Liver (tissue), 9 donors: ENCODE data around the gene MYOF. TPM values are rescaled to one million over a fixed set of nuclear protein-coding genes. Genes with fewer than 3 reads are reported as not detected.

ENCODE experiments used
- DNase-seq: peaks from one replicate; pipeline ENCODE4 v3.0.0-alpha.2; 2017; ENCODE audit warnings: low spot score
- H3K27ac ChIP-seq, 2 donors: one replicate each; pipeline ENCODE4 v1.7.0; 2013; ENCODE audit warnings: inconsistent platforms in 2 of 2, low read length in 2 of 2, control low read depth in 1 of 2, low read depth in 1 of 2, mild to moderate bottlenecking in 1 of 2
- H3K27me3 ChIP-seq, 4 donors: one replicate each; pipeline versions ENCODE4 v1.6.1 to v1.7.0; 2013; ENCODE audit warnings: low read length in 3 of 4, inconsistent platforms in 1 of 4, mild to moderate bottlenecking in 1 of 4, moderate library complexity in 1 of 4; ENCODE audit not compliant: control insufficient read depth in 4 of 4, insufficient read depth in 4 of 4
- H3K36me3 ChIP-seq, 4 donors: one replicate each; pipeline versions ENCODE4 v1.6.1 to v1.7.0; 2013; ENCODE audit warnings: low read length in 3 of 4, mild to moderate bottlenecking in 3 of 4, low read depth in 1 of 4, moderate library complexity in 1 of 4; ENCODE audit not compliant: control insufficient read depth in 4 of 4, insufficient read depth in 3 of 4
- H3K4me1 ChIP-seq, 4 donors: one replicate each; pipeline versions ENCODE4 v1.6.1 to v1.7.0; 2013; ENCODE audit warnings: low read length in 3 of 4, mild to moderate bottlenecking in 3 of 4, moderate library complexity in 1 of 4; ENCODE audit not compliant: control insufficient read depth in 4 of 4, insufficient read depth in 4 of 4
- H3K4me3 ChIP-seq, 3 donors: one replicate each; pipeline versions ENCODE4 v1.6.1 to v1.7.0; 2013; ENCODE audit warnings: low read length in 3 of 3, control low read depth in 1 of 3, low read depth in 1 of 3, mild to moderate bottlenecking in 1 of 3
- H3K9ac ChIP-seq, 2 donors: one replicate each; pipeline ENCODE4 v1.7.0; 2013; ENCODE audit warnings: low read length in 2 of 2, mild to moderate bottlenecking in 2 of 2, moderate library complexity in 2 of 2, control low read depth in 1 of 2, low read depth in 1 of 2
- H3K9me3 ChIP-seq, 4 donors: one replicate each; pipeline versions ENCODE4 v1.6.1 to v1.7.0; 2013; ENCODE audit warnings: low read length in 3 of 4; ENCODE audit not compliant: control insufficient read depth in 4 of 4
- EGR1 ChIP-seq, 2 donors: IDR thresholded peaks; 2 replicates each; pipeline ENCODE4 v1.6.1; 2016 to 2018; ENCODE audit warnings: antibody characterized with exemption in 2 of 2, low read depth in 2 of 2
- FOXA1 ChIP-seq: IDR thresholded peaks from 2 replicates; pipeline ENCODE4 v1.6.1; 2016; ENCODE audit warnings: antibody characterized with exemption
- FOXA2 ChIP-seq: IDR thresholded peaks from 2 replicates; pipeline ENCODE4 v1.6.1; 2016; ENCODE audit warnings: antibody characterized with exemption
- GABPA ChIP-seq, 2 donors: IDR thresholded peaks in 1 of 2; conservative IDR thresholded peaks in 1 of 2; 2 replicates each; pipeline ENCODE4 v1.6.1; 2016; ENCODE audit warnings: antibody characterized with exemption in 2 of 2, mild to moderate bottlenecking in 1 of 2, moderate library complexity in 1 of 2
- HNF4A ChIP-seq, 2 donors: conservative IDR thresholded peaks; 2 replicates each; pipeline ENCODE4 v1.6.1; 2016; ENCODE audit warnings: antibody characterized with exemption in 2 of 2, mild to moderate bottlenecking in 2 of 2
- JUND ChIP-seq, 2 donors: IDR thresholded peaks; 2 replicates each; pipeline ENCODE4 v1.6.1; 2016; ENCODE audit warnings: antibody characterized with exemption in 2 of 2
- NR2F2 ChIP-seq: IDR thresholded peaks from 2 replicates; pipeline ENCODE4 v1.6.1; 2016; ENCODE audit warnings: antibody characterized with exemption
- RAD21 ChIP-seq, 2 donors: IDR thresholded peaks; 2 replicates each; pipeline ENCODE4 v1.6.1; 2016; ENCODE audit warnings: antibody characterized with exemption in 2 of 2, mild to moderate bottlenecking in 2 of 2
- RXRA ChIP-seq, 2 donors: IDR thresholded peaks; 2 replicates each; pipeline ENCODE4 v1.6.1; 2017 to 2018; ENCODE audit warnings: antibody characterized with exemption in 2 of 2, mild to moderate bottlenecking in 1 of 2
- SP1 ChIP-seq: IDR thresholded peaks from 2 replicates; pipeline ENCODE4 v1.6.1; 2018; ENCODE audit warnings: antibody characterized with exemption, mild to moderate bottlenecking
- TAF1 ChIP-seq: conservative IDR thresholded peaks from 2 replicates; pipeline ENCODE4 v1.6.1; 2016; ENCODE audit warnings: antibody characterized with exemption, mild to moderate bottlenecking
- YY1 ChIP-seq: IDR thresholded peaks from 2 replicates; pipeline ENCODE4 v1.6.1; 2016; ENCODE audit warnings: antibody characterized with exemption, mild to moderate bottlenecking
- WGBS: extraction: QIAGEN DNeasy Blood & Tissue Kit; methylation state at CpG from one replicate; pipeline ENCODE4 v1.1.7; 2013; 5-methylcytosine and 5-hydroxymethylcytosine counted together
- polyA plus RNA-seq, 2 donors: library from polyadenylated mRNA; stranded (reverse) in 1 of 2; unstranded in 1 of 2; fragments of 200-250 nt in 1 of 2; fragments of >200 nt in 1 of 2; fragmentation: Nextera tagmentation in 1 of 2; extraction: Ambion mirVana in 1 of 2; gene quantifications; one replicate each; pipeline versions ENCODE4 v1.2.1 to v1.2.3, GENCODE V29; 2013 to 2015
- total RNA-seq, 2 donors: library from RNA; depleted of rRNA; stranded (reverse); fragments of >200 nt; gene quantifications; one replicate each; pipeline ENCODE4 v1.2.3, GENCODE V29; 2014
- TF ChIP-seq, protein P1 (sequence below): IDR thresholded peaks from 2 replicates; pipeline ENCODE4 v1.6.1; 2016; ENCODE audit warnings: antibody characterized with exemption
- TF ChIP-seq, protein P2 (sequence below): IDR thresholded peaks from 2 replicates; pipeline ENCODE4 v1.6.1; 2016; ENCODE audit warnings: antibody characterized with exemption, mild to moderate bottlenecking
- TF ChIP-seq, protein P3 (sequence below): fragments of 150-350 bp; IDR thresholded peaks from 2 replicates; pipeline ENCODE4 v1.5.1; 2017; ENCODE audit warnings: improper control_type of control experiment, low read depth, low read length; ENCODE audit not compliant: missing input control
- TF ChIP-seq, protein P4 (sequence below): IDR thresholded peaks from 2 replicates; pipeline ENCODE4 v1.6.1; 2016; ENCODE audit warnings: antibody characterized with exemption
- TF ChIP-seq, protein P5 (sequence below): IDR thresholded peaks from 2 replicates; pipeline ENCODE4 v1.6.1; 2016; ENCODE audit warnings: antibody characterized with exemption
- donor health status: healthy.
- donor health status: healthy.
- donor health status: healthy.
- donor health status: healthy.
- donor health status: healthy.

MYOF gene
- total and polyA plus RNA-seq, 4 donors: 0.89 to 5.7 (median 3.2) TPM

DNA sequence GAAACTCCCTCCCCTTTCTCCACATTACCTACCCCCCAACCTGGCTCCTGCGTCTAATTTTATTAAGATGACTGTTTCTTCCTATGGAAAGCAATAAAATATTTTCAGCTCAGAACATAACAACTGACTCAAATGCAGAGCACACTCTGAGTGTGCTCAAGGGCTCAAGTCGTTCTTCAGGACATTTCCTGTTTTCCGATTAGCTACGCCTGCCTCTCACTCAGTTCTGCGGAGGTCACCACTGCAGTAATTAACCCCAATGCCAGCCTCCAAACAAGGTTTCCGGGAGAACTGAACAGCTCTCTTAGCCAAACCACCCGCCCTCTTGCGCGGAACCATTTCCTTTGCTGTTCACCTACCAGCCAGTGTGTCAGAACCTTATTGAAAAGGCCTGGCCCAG lies 19.3 kb downstream of the MYOF start:
- Histone ChIP-seq H3K4me3 (no peak overlapping the region), H3K9ac (no peak overlapping the region), H3K27me3 (no peaks in the 10 kb centered on the region), H3K27ac (no peak overlapping the region), H3K36me3 (no peaks in the 10 kb centered on the region), H3K9me3 (no peaks in the 10 kb centered on the region), H3K4me1 (peaks cover 0 to 10% (median 4%) of the 10 kb centered on the region in 4 donors)
- TF ChIP-seq FOXA1: no peak
- TF ChIP-seq NR2F2: peak; percentile 66
- WGBS: 61% methylated on average over 9 of the region's 9 CpGs
- no peak for DNase-seq

DNA sequence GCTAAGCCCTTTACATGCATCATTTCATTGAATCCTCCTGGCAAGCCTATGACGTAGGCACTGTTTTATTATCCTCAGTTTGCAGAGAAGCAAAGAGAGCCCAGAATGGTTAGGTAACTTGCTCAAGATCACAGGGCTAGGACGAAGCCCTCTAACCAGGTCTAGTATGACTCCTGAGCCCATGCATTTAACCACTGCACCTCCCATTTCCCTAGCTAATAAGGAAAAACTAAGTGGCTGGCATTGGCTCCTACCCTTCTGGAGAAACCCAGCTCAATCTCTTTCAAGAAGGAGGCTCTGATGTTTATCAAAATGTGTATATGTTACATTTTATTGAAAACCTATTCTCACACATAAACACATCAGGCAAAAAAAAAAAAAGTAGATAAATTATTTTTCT lies 19.8 kb downstream of the MYOF start:
- WGBS: 47% methylated on average over 2 of the region's 2 CpGs
- TF ChIP-seq, protein P1, sequence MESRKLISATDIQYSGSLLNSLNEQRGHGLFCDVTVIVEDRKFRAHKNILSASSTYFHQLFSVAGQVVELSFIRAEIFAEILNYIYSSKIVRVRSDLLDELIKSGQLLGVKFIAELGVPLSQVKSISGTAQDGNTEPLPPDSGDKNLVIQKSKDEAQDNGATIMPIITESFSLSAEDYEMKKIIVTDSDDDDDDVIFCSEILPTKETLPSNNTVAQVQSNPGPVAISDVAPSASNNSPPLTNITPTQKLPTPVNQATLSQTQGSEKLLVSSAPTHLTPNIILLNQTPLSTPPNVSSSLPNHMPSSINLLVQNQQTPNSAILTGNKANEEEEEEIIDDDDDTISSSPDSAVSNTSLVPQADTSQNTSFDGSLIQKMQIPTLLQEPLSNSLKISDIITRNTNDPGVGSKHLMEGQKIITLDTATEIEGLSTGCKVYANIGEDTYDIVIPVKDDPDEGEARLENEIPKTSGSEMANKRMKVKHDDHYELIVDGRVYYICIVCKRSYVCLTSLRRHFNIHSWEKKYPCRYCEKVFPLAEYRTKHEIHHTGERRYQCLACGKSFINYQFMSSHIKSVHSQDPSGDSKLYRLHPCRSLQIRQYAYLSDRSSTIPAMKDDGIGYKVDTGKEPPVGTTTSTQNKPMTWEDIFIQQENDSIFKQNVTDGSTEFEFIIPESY: no peak
- TF ChIP-seq EGR1 (IDR thresholded peaks at IDR 0.05; ENCODE audit: low read depth in 2 of 2) (no peak), RAD21 (IDR thresholded peaks at IDR 0.05) (no peak), YY1 (no peak), GABPA (IDR thresholded peaks at IDR 0.05 in 1 of 2, conservative IDR thresholded peaks at IDR 0.05 in 1 of 2) (no peak), FOXA2 (no peak), NR2F2 (no peak), HNF4A (conservative IDR thresholded peaks at IDR 0.05) (no peak), SP1 (no peak), RXRA (IDR thresholded peaks at IDR 0.05) (no peak), TAF1 (no peak), FOXA1 (no peak), JUND (IDR thresholded peaks at IDR 0.05) (no peak)
- TF ChIP-seq, protein P2, sequence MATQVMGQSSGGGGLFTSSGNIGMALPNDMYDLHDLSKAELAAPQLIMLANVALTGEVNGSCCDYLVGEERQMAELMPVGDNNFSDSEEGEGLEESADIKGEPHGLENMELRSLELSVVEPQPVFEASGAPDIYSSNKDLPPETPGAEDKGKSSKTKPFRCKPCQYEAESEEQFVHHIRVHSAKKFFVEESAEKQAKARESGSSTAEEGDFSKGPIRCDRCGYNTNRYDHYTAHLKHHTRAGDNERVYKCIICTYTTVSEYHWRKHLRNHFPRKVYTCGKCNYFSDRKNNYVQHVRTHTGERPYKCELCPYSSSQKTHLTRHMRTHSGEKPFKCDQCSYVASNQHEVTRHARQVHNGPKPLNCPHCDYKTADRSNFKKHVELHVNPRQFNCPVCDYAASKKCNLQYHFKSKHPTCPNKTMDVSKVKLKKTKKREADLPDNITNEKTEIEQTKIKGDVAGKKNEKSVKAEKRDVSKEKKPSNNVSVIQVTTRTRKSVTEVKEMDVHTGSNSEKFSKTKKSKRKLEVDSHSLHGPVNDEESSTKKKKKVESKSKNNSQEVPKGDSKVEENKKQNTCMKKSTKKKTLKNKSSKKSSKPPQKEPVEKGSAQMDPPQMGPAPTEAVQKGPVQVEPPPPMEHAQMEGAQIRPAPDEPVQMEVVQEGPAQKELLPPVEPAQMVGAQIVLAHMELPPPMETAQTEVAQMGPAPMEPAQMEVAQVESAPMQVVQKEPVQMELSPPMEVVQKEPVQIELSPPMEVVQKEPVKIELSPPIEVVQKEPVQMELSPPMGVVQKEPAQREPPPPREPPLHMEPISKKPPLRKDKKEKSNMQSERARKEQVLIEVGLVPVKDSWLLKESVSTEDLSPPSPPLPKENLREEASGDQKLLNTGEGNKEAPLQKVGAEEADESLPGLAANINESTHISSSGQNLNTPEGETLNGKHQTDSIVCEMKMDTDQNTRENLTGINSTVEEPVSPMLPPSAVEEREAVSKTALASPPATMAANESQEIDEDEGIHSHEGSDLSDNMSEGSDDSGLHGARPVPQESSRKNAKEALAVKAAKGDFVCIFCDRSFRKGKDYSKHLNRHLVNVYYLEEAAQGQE: no peak
- TF ChIP-seq, protein P3, sequence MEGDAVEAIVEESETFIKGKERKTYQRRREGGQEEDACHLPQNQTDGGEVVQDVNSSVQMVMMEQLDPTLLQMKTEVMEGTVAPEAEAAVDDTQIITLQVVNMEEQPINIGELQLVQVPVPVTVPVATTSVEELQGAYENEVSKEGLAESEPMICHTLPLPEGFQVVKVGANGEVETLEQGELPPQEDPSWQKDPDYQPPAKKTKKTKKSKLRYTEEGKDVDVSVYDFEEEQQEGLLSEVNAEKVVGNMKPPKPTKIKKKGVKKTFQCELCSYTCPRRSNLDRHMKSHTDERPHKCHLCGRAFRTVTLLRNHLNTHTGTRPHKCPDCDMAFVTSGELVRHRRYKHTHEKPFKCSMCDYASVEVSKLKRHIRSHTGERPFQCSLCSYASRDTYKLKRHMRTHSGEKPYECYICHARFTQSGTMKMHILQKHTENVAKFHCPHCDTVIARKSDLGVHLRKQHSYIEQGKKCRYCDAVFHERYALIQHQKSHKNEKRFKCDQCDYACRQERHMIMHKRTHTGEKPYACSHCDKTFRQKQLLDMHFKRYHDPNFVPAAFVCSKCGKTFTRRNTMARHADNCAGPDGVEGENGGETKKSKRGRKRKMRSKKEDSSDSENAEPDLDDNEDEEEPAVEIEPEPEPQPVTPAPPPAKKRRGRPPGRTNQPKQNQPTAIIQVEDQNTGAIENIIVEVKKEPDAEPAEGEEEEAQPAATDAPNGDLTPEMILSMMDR: no peak
- TF ChIP-seq, protein P4, sequence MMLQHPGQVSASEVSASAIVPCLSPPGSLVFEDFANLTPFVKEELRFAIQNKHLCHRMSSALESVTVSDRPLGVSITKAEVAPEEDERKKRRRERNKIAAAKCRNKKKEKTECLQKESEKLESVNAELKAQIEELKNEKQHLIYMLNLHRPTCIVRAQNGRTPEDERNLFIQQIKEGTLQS: no peak
- TF ChIP-seq, protein P5, sequence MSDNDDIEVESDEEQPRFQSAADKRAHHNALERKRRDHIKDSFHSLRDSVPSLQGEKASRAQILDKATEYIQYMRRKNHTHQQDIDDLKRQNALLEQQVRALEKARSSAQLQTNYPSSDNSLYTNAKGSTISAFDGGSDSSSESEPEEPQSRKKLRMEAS: no peak
- no peaks in the 10 kb centered on the region for H3K36me3 ChIP-seq
- DNase-seq: no peak
- H3K4me3 ChIP-seq: no peak overlapping the region
- no peak overlapping the region for H3K9ac ChIP-seq
- peaks cover 0 to 10% (median 4%) of the 10 kb centered on the region in 4 donors for H3K4me1 ChIP-seq
- H3K9me3 ChIP-seq: no peaks in the 10 kb centered on the region
- H3K27ac ChIP-seq: no peak overlapping the region
- H3K27me3 ChIP-seq: no peaks in the 10 kb centered on the region
